A549 (cell line): ENCODE results near the gene KLHL29. TPM values are rescaled to one million over a fixed set of nuclear protein-coding genes. Genes with fewer than 3 reads are reported as not detected.

ENCODE experiments used
- ATAC-seq, 2 experiments: fragments of 200-7000 bp in 1 of 2; fragments of >200 bp in 1 of 2; cut with Nextera tagmentation in 1 of 2; cut with Tn5 transposase in 1 of 2; 3 replicates each; pipeline versions ENCODE4 v1.8.0 to v1.9.1; 2018 to 2020; ENCODE audit warnings: mild to moderate bottlenecking in 1 of 2, moderate library complexity in 1 of 2
- CTCF ChIA-PET: fragments of 300-600 bp; sonication (Branson Sonifier 250); formaldehyde crosslinking; extraction: SDS; loops from one replicate; lab custom pipeline; 2021; ENCODE audit warnings: antibody characterized with exemption, inconsistent platforms; lab: Yijun Ruan, JAX
- POLR2A ChIA-PET: fragments of 350-600 bp; formaldehyde crosslinking; extraction: SDS; loops from one replicate; lab custom pipeline; 2021; ENCODE audit warnings: antibody characterized with exemption, inconsistent platforms; lab: Yijun Ruan, JAX
- DNase-seq, 2 experiments: peaks; one replicate each; pipeline versions ENCODE4 v3.0.0 to v3.0.0-alpha.2; 2011 to 2016; ENCODE audit warnings: low read depth in 1 of 2, low spot score in 1 of 2
- FAIRE-seq: peaks from 2 replicates; lab custom pipeline; 2011; peaks lifted over from hg19 to GRCh38; lab: Jason Lieb, UNC
- H3K27ac ChIP-seq, 2 experiments: fragments of >200 bp; sonication (Bioruptor Twin); formaldehyde crosslinking; 3 replicates each; pipeline ENCODE4 v1.5.1; 2016 to 2017
- H3K4me1 ChIP-seq: fragments of >200 bp; sonication (Bioruptor Twin); formaldehyde crosslinking; 3 replicates; pipeline ENCODE4 v1.6.1; 2016
- H3K4me2 ChIP-seq: fragments of >200 bp; sonication (Bioruptor Twin); formaldehyde crosslinking; 3 replicates; pipeline ENCODE4 v1.6.1; 2016
- H3K4me3 ChIP-seq: fragments of >200 bp; sonication (Bioruptor Twin); formaldehyde crosslinking; 3 replicates; pipeline ENCODE4 v1.5.1; 2016
- H3K9me3 ChIP-seq: fragments of >200 bp; sonication (Bioruptor Twin); formaldehyde crosslinking; 3 replicates; pipeline ENCODE4 v1.6.1; 2016
- CBX2 ChIP-seq: fragments of 200-600 bp; sonication (generic); IDR thresholded peaks from 2 replicates; pipeline ENCODE4 v1.6.1; 2016; ENCODE audit warnings: low read depth, mild to moderate bottlenecking, borderline replicate concordance
- CBX8 ChIP-seq: fragments of 200-600 bp; sonication (generic); IDR thresholded peaks from 2 replicates; pipeline ENCODE4 v1.6.1; 2016
- CEBPB ChIP-seq, 2 experiments: fragments of >200 bp in 1 of 2; sonication (Bioruptor Twin) in 1 of 2; formaldehyde crosslinking in 1 of 2; IDR thresholded peaks; 2 replicates each; pipeline ENCODE4 v1.6.1; 2012 to 2016
- ESRRA ChIP-seq: fragments of 150-350 bp; IDR thresholded peaks from 2 replicates; pipeline ENCODE4 v1.6.1; 2014; ENCODE audit warnings: mild to moderate bottlenecking, low read length, borderline replicate concordance
- FOSL2 ChIP-seq, 2 experiments: fragments of 450-650 bp in 1 of 2; fragments of >200 bp in 1 of 2; sonication (Bioruptor Twin) in 1 of 2; formaldehyde crosslinking; IDR thresholded peaks; 2 replicates each; pipeline versions ENCODE4 v1.5.0 to v1.6.1; 2016 to 2020; ENCODE audit warnings: mild to moderate bottlenecking in 1 of 2, moderate library complexity in 1 of 2
- FOXS1 ChIP-seq: fragments of 250-450 bp; sonication (Bioruptor Pico); IDR thresholded peaks from 2 replicates; pipeline ENCODE4 v1.5.0; 2020; ENCODE audit warnings: mild to moderate bottlenecking, moderate library complexity
- HDAC2 ChIP-seq: fragments of 200-600 bp; sonication (generic); IDR thresholded peaks from 2 replicates; pipeline ENCODE4 v1.6.1; 2016
- HEYL ChIP-seq: fragments of 250-450 bp; sonication (Bioruptor Pico); IDR thresholded peaks from 2 replicates; pipeline ENCODE4 v1.8.0; 2021; ENCODE audit warnings: mild to moderate bottlenecking, moderate library complexity
- HOXA7 ChIP-seq: fragments of 250-450 bp; sonication (Bioruptor Pico); IDR thresholded peaks from 2 replicates; pipeline ENCODE4 v1.5.0; 2020; ENCODE audit warnings: mild to moderate bottlenecking, moderate library complexity
- HOXB13 ChIP-seq: fragments of 250-450 bp; sonication (Bioruptor Pico); IDR thresholded peaks from 2 replicates; pipeline ENCODE4 v1.5.0; 2020; ENCODE audit warnings: low read depth, mild to moderate bottlenecking, moderate library complexity
- JUN ChIP-seq, 2 experiments: fragments of >200 bp; sonication (Bioruptor Twin); formaldehyde crosslinking; IDR thresholded peaks; 2 replicates in 1 of 2; 3 replicates in 1 of 2; pipeline ENCODE4 v1.6.1; 2016 to 2017
- JUNB ChIP-seq: fragments of >200 bp; sonication (Bioruptor Twin); formaldehyde crosslinking; IDR thresholded peaks from 2 replicates; pipeline ENCODE4 v1.6.1; 2016
- KDM1A ChIP-seq: fragments of 200-600 bp; sonication (generic); IDR thresholded peaks from 2 replicates; pipeline ENCODE4 v1.6.1; 2016; ENCODE audit warnings: low read depth, mild to moderate bottlenecking
- MAFK ChIP-seq: fragments of 450-650 bp; IDR thresholded peaks from 2 replicates; pipeline ENCODE4 v1.6.1; 2014; ENCODE audit not compliant: partially characterized antibody
- MYC ChIP-seq: IDR thresholded peaks from 2 replicates; pipeline ENCODE4 v1.6.1; 2012; ENCODE audit warnings: mild to moderate bottlenecking, inconsistent platforms, low read length, improper control_type of control experiment, borderline replicate concordance
- PBX3 ChIP-seq: IDR thresholded peaks from 2 replicates; pipeline ENCODE4 v1.6.1; 2012
- PHF8 ChIP-seq: fragments of 200-600 bp; sonication (generic); IDR thresholded peaks from 2 replicates; pipeline ENCODE4 v1.6.1; 2016; ENCODE audit warnings: low read depth, mild to moderate bottlenecking, antibody characterized with exemption, moderate library complexity, borderline replicate concordance
- POLR2A ChIP-seq: IDR thresholded peaks from 2 replicates; pipeline ENCODE4 v1.6.1; 2012; ENCODE audit warnings: mild to moderate bottlenecking, low read length
- RAD21 ChIP-seq, 2 experiments: fragments of >200 bp in 1 of 2; sonication (Bioruptor Twin) in 1 of 2; formaldehyde crosslinking in 1 of 2; IDR thresholded peaks in 1 of 2; conservative IDR thresholded peaks in 1 of 2; 2 replicates in 1 of 2; 3 replicates in 1 of 2; pipeline ENCODE4 v1.6.1; 2012 to 2018; ENCODE audit warnings: inconsistent platforms in 1 of 2
- RCOR1 ChIP-seq: fragments of 150-350 bp; IDR thresholded peaks from 2 replicates; pipeline ENCODE4 v1.6.1; 2014; ENCODE audit warnings: antibody characterized with exemption, low read length, low read depth
- RFX5 ChIP-seq: fragments of 450-650 bp; IDR thresholded peaks from 2 replicates; pipeline ENCODE4 v1.7.1; 2014; ENCODE audit warnings: antibody characterized with exemption, mild to moderate bottlenecking, moderate library complexity
- SREBF2 ChIP-seq: fragments of 450-650 bp; IDR thresholded peaks from 2 replicates; pipeline ENCODE4 v1.6.1; 2014; ENCODE audit warnings: mild to moderate bottlenecking, moderate library complexity
- TP53 ChIP-seq: fragments of 250-450 bp; sonication (Bioruptor Pico); IDR thresholded peaks from 2 replicates; pipeline ENCODE4 v1.5.0; 2021; ENCODE audit warnings: mild to moderate bottlenecking, moderate library complexity
- WGBS: methylation state at CpG from one replicate; pipeline ENCODE4 v1.1.6; 2017; ENCODE audit errors: missing lambda C conversion rate; 5-methylcytosine and 5-hydroxymethylcytosine counted together
- polyA plus RNA-seq, 4 experiments: library from polyadenylated mRNA; depleted of rRNA in 3 of 4; stranded (reverse); fragments of >200 nt; fragmentation: RNase III in 1 of 4; extraction: RNeasy Plus Mini Kit Qiagen cat#74134 plus additional on column Dnase treatment in 1 of 4; gene quantifications; 2 replicates in 3 of 4; 3 replicates in 1 of 4; pipeline ENCODE4 v1.2.3, GENCODE V29; 2011 to 2017
- TF ChIP-seq, protein P1 (sequence below): fragments of 150-350 bp; IDR thresholded peaks from 2 replicates; pipeline ENCODE4 v1.6.1; 2014; ENCODE audit warnings: low read depth, mild to moderate bottlenecking, low read length
- TF ChIP-seq, protein P2 (sequence below): IDR thresholded peaks from 2 replicates; pipeline ENCODE4 v1.6.1; 2012; ENCODE audit warnings: low read depth, borderline replicate concordance
- TF ChIP-seq, protein P3 (sequence below): fragments of 200-600 bp; sonication (generic); IDR thresholded peaks from 2 replicates; pipeline ENCODE4 v1.6.1; 2016; ENCODE audit warnings: antibody characterized with exemption, mild to moderate bottlenecking, moderate library complexity

KLHL29 gene
- polyA plus RNA-seq, 2 of the 4 experiments (the other 2 are of a cell fraction): 1.3 to 2.5 TPM

DNA sequence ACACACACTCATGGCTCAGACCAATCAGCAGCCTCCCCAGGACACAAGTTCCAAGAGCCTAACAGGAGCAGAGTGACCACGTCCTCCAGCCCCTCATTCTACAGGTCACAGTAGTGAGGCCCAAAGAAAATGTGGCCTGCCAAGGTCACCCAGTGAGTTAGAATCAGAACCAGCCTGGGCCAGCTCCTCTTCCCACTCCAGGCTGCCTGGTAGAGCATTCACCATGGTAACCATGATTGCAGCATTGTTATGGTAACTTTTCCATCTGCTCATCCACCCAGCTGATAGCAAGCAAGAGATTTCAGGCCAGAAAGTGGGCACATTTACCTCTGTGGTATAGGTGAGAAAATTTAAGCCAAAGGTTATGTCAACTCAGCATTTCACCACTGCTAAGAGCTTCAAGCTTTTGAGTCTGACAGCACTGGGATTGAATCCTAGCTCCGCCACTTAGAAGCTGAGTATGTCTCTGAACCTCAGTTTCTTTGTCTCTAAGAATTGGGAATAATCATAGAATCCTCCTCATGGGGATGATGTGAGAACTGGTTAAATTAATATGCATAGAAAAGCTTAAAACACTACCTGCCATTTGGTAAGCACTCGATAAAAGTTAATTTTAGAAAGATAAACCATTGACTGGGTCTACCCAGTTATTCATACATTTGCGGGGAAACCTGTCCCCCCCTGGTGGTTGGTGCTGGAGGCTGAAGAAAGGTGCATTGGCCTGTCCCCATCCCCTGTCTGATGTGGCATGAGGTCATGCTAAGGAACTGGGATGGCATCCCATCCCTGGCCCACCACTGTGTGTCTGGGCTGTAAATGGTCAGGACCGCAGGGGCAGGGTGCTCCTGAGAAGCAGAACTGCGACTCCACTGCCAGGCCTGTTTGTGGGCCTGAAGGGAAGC lies 181.5 kb downstream of the KLHL29 start (continued):
- TF ChIP-seq, protein P1, sequence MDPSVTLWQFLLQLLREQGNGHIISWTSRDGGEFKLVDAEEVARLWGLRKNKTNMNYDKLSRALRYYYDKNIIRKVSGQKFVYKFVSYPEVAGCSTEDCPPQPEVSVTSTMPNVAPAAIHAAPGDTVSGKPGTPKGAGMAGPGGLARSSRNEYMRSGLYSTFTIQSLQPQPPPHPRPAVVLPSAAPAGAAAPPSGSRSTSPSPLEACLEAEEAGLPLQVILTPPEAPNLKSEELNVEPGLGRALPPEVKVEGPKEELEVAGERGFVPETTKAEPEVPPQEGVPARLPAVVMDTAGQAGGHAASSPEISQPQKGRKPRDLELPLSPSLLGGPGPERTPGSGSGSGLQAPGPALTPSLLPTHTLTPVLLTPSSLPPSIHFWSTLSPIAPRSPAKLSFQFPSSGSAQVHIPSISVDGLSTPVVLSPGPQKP: no peak
- TF ChIP-seq CBX8 (no peak), RAD21 (conservative IDR thresholded peaks at IDR 0.05 in 1 of 2, IDR thresholded peaks at IDR 0.05 in 1 of 2) (peak; percentile 38 to 52; a peak in 3 of 5 replicates)

GRCh38 chr2:23567161-23567756 lies 182.3 kb downstream of the KLHL29 start:
- DNase-seq (no peak), FAIRE-seq (no peak), ATAC-seq (no peak)
- WGBS: 80% methylated on average over 15 of the region's 15 CpGs
- CTCF ChIA-PET: interaction anchor here (1.2 to 1.9 kb wide), 3 partner anchors 12 to 217 kb away, joined by 3 to 6 read pairs (median 5); no protein-coding TSS in a partner anchor
- H3K27ac ChIP-seq: no peak overlapping the region
- no peaks in the 10 kb centered on the region for H3K4me1 ChIP-seq
- H3K4me3 ChIP-seq: no peak overlapping the region
- no peak overlapping the region for H3K4me2 ChIP-seq
- TF ChIP-seq MYC (no peak), HEYL (CRISPR knock-in tag) (no peak), SREBF2 (no peak), FOSL2 (IDR thresholded peaks at IDR 0.05) (no peak), FOSL2 (CRISPR knock-in tag; IDR thresholded peaks at IDR 0.05) (no peak), RFX5 (no peak), POLR2A (no peak), MAFK (no peak), PHF8 (no peak), HOXB13 (no peak), HDAC2 (no peak), PBX3 (no peak), KDM1A (no peak)
- H3K9me3 ChIP-seq: no peaks in the 10 kb centered on the region
- POLR2A ChIA-PET: no interaction called here

- H3K9me3 ChIP-seq: no peaks in the 10 kb centered on the region
- 32% methylated on average over 2 of the region's 2 CpGs for WGBS
- TF ChIP-seq PHF8 (no peak), TP53 (CRISPR knock-in tag) (no peak), HOXA7 (CRISPR knock-in tag) (no peak), FOSL2 (IDR thresholded peaks at IDR 0.05) (no peak), FOSL2 (CRISPR knock-in tag; IDR thresholded peaks at IDR 0.05) (no peak), JUN (IDR thresholded peaks at IDR 0.05) (no peak), JUNB (no peak), MAFK (no peak), CBX2 (no peak), RCOR1 (no peak), HDAC2 (no peak), FOXS1 (no peak), ESRRA (no peak), CEBPB (IDR thresholded peaks at IDR 0.05) (no peak), SREBF2 (no peak)
- TF ChIP-seq, protein P2, sequence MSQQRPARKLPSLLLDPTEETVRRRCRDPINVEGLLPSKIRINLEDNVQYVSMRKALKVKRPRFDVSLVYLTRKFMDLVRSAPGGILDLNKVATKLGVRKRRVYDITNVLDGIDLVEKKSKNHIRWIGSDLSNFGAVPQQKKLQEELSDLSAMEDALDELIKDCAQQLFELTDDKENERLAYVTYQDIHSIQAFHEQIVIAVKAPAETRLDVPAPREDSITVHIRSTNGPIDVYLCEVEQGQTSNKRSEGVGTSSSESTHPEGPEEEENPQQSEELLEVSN: no peak
- TF ChIP-seq, protein P3, sequence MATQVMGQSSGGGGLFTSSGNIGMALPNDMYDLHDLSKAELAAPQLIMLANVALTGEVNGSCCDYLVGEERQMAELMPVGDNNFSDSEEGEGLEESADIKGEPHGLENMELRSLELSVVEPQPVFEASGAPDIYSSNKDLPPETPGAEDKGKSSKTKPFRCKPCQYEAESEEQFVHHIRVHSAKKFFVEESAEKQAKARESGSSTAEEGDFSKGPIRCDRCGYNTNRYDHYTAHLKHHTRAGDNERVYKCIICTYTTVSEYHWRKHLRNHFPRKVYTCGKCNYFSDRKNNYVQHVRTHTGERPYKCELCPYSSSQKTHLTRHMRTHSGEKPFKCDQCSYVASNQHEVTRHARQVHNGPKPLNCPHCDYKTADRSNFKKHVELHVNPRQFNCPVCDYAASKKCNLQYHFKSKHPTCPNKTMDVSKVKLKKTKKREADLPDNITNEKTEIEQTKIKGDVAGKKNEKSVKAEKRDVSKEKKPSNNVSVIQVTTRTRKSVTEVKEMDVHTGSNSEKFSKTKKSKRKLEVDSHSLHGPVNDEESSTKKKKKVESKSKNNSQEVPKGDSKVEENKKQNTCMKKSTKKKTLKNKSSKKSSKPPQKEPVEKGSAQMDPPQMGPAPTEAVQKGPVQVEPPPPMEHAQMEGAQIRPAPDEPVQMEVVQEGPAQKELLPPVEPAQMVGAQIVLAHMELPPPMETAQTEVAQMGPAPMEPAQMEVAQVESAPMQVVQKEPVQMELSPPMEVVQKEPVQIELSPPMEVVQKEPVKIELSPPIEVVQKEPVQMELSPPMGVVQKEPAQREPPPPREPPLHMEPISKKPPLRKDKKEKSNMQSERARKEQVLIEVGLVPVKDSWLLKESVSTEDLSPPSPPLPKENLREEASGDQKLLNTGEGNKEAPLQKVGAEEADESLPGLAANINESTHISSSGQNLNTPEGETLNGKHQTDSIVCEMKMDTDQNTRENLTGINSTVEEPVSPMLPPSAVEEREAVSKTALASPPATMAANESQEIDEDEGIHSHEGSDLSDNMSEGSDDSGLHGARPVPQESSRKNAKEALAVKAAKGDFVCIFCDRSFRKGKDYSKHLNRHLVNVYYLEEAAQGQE: no peak
- no peak overlapping the region for H3K4me3 ChIP-seq
- no peak overlapping the region for H3K4me2 ChIP-seq
- ATAC-seq (no peak), DNase-seq (no peak), FAIRE-seq (no peak)
- no peak overlapping the region for H3K27ac ChIP-seq
- POLR2A ChIA-PET: no interaction called here
- H3K4me1 ChIP-seq: no peaks in the 10 kb centered on the region
- CTCF ChIA-PET: no interaction called here
Observed at GRCh38 chr2:23568211-23568610, 183.2 kb downstream of the KLHL29 start.
